Activated CD8-positive, alpha-beta memory T cell treated with anti-CD3 and anti-CD28 coated beads, Interleukin-2, amount 50 U/mL, for 48 hours (primary cell): ENCODE results near the gene SAPCD1.

Experiments used
- DNase-seq: peaks from one replicate; pipeline ENCODE4 v3.0.0-alpha.2; 2020

Gene SAPCD1

GRCh38 chr6:31762356-31762755 lies at the start of gene SAPCD1:
Gene SAPCD1, plus strand, starts transcription at chr6:31762656. Its CDS starts 399 bp downstream, at chr6:31763055.
- DNase-seq: no peak

GRCh38 chr6:31713465-31713864 lies 49.0 kb upstream of the SAPCD1 start:
- DNase-seq: no peak

DNA sequence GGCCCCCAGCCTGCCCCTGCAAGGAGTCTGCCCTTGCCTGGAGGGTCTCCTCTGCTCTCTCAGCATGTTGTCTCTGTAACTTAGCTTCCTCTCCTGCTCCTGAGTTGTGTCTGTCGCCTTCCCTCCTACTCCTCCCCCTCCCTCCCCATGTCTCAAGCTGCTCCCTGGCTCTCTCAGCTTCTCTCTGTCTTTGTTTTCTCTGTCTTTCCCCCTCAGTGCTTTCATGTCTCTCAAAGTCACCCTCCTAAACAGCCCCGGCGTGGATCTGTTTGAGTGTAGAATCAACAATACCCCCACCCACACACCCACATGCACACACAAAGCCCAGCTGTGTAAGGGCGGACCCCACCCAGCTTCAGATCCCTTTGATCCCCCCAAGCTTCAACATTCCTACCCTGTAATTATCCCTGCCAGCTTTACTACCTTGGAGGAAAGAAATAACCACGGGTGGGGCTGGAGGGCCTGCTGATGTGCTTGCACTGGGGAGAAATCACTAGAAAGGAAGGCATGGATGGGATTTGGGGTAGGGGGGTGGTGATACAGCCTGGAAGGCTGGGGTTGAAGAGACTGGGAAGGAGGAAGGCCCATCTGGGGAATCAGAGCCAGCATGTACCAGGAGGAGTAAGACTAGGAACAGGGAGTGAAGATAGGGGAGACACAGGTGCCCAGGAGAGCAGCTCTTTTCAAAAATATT lies 48.3 kb upstream of the SAPCD1 start:
- DNase-seq: no peak

DNA sequence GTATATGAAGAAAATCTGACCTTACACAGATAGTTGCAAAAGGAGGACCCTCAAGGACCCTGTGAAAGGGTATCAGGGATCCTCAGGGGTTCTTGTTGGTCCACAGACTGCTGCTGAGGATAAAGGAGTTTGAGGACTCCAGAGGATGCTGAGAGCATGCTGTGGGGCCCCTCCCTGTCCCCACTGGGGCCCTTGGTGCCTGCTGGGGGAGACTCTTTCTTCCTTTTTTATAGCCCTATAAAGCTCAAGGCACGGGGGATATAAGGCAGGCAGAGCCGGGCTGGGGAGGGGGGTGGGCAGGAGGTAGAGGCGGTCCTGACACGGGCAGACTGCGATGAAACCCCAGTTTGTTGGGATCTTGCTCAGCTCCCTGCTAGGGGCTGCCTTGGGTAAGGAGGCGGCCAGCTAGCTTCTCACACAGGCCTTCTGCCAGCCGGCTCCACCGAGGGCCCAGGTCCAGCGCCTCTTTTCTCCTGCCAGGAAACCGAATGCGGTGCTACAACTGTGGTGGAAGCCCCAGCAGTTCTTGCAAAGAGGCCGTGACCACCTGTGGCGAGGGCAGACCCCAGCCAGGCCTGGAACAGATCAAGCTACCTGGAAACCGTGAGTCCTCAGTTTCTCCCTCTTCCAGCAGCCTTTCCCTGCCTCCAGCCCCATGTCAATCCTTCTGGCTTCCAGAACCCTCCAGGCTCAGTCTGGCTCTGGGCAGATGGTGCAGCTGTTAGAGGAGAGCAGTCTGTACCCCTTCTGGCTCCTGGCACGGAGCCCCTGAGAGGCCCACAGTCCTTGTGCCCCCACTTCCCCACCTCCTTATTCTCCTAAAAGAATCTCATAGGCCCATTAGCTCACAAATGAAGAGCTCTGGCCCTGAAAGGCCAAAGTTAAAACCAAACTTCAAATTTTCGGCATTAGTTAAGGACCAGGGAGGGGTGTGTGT lies 47.2 kb upstream of the SAPCD1 start, which contains the start of gene LY6G6D:
TSS of gene LY6G6D (plus strand) at position 327 of the 937 bp plus-strand sequence. CDS start at position 335, 8 bp downstream.
- DNase-seq: no peak

DNA sequence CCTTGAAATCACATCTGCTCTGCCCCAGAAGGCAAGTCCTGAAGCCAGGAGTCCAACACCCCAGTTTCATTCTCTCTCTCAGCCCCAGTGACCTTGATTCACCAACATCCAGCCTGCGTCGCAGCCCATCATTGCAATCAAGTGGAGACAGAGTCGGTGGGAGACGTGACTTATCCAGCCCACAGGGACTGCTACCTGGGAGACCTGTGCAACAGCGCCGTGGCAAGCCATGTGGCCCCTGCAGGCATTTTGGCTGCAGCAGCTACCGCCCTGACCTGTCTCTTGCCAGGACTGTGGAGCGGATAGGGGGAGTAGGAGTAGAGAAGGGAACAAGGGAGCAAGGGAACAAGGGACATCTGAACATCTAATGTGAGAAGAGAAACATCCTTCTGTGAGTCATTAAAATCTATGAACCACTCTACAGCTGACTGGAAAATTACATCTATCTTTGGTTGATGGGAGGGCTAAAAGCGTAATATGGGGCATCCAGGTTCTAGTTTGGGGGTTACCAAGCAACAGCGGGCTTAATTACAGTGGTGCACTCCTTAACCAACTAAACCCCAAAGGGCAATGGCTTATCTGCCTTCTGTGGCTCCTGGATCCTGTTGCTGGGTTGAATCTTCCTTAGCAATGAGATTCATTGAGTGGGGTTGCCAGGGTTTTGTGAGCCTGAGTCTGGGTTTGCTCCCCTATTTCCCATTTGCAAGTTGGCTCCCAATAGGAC lies 44.8 kb upstream of the SAPCD1 start:
- DNase-seq: no peak

DNA sequence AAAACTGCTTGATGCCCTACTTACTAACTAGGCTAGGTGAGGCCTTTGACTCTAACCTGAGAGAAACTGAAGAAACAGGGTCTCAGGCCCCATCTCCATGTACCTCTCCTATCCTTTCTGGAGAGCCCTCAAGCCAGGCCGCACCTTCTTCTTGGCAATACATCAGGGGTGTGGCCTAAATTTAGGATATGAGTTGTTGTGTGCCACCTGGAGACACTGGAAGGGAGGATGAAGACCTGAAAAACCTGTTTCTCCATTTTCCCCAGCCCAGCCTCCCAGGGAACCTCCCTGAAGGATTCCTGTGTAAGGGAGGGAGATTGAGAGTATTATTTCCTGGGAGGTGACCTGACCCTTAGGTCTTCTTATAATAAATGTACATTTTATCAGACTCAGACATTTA lies 44.2 kb upstream of the SAPCD1 start:
- DNase-seq: no peak

DNA sequence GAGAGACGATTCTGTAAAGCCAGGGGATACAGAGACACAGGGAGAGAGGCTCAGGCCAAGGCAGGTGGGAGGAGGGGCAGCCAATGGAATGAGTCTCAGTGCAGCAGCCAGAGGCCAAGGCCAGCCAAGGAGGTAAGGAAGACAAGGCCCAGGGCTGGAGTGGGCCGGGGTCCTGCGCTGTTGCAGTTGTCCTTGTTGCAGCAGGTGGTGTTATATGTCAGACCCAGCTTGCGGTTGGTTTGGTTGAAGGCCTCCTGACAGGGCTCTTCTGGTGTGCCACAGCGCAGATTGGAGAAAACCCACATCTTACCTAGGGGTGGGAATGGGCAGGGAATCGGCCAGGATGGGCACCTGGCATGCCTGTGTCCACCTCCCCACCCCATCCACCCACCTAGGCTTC lies 43.5 kb upstream of the SAPCD1 start:
- no peak for DNase-seq

- no peak for DNase-seq
Measured at GRCh38 chr6:31720196-31720770, 42.2 kb upstream of the SAPCD1 start.

GRCh38 chr6:31721351-31722020 lies 41.0 kb upstream of the SAPCD1 start, which contains the start of gene LY6G6C:
Gene LY6G6C, minus strand, starts transcription at chr6:31721746. Its CDS starts 67 bp downstream, at chr6:31721679.
- no peak for DNase-seq

GRCh38 chr6:31722173-31722572 lies 40.3 kb upstream of the SAPCD1 start:
- no peak for DNase-seq

GRCh38 chr6:31723245-31723979 lies 39.0 kb upstream of the SAPCD1 start, which contains the start of gene MPIG6B:
Gene MPIG6B, plus strand, starts transcription at chr6:31723373. Its CDS starts 11 bp downstream, at chr6:31723384.
- no peak for DNase-seq

GRCh38 chr6:31723980-31724691 lies 38.3 kb upstream of the SAPCD1 start:
- no peak for DNase-seq

GRCh38 chr6:31725502-31726350 lies 36.7 kb upstream of the SAPCD1 start:
- DNase-seq: no peak

DNA sequence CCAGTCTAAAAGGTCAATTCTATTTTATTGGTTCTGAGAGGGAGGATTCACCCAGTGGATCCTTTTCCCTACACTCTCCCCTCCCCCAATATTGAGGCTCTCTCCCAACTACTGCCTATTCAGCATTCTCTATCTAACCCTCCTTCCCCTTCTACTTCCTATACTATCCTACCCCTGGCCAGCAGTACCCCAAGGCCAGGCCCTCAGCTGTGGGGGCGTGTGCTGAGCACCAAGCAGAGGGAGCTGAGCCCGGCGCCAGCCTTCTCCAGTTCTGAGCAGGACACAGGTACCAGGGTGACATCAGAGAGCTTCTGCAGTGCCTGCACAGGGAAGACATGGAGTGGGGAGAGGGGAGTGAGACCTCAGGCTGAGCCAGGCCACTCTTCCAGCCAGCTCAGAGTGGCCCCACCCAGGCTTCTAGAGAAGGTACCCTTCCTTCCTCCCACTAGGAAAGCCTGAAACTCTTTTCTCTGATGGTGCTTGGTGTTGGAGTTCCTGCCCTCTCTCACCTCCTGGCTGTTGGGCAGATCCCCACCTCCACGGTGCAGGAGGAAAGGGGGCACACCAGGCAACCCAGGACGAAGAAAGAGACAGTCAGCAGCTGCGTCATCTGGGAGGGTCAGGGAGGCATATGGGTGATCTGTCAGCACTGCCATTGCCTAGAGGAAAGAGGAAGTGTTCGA lies 35.3 kb upstream of the SAPCD1 start:
- DNase-seq: no peak

DNA sequence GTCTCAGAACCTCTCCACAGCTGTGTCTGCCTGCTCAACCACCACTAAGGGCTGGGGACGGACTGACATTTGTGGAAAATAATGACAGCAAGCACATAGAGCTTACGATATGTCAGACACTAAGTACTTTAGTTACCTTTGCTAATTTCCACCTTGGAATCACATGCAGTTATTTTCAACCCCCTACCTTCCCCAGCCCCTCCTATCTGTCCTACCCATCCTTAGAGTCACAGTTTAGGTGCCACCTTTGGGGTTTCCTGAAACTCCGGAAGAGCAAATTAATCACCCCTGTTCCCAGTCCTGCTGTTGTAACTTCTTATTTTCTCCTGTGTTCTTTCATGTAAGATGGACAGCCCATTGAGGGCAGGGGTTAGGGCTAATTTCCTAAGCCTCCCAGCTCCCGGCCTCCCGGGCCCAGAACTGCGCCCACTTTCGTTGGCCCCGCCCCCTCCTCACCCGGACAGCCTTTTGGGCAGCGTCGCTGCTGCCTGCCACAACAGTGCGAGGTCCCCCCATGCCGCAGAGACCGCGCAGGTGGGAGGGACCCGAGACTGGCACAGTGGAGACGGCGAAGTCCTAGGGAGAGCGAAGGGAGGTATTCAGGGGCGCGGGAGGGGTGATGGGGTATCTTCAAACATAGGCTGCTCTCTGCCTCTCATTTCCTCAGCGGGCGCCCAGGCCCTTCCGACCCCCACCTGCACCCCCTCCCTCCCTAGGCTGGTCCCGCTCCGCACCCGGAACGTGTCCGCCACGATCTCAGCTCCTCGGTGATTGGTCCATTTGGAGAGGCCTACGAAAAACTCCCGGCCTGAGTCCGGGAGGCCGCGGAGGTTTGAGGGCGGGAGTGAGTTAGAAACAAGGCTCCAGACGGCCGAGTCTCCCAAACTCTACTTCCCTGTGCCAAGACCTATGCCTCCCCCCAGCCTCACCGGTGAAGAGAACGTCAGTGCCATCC lies 34.5 kb upstream of the SAPCD1 start:
- no peak for DNase-seq

DNA sequence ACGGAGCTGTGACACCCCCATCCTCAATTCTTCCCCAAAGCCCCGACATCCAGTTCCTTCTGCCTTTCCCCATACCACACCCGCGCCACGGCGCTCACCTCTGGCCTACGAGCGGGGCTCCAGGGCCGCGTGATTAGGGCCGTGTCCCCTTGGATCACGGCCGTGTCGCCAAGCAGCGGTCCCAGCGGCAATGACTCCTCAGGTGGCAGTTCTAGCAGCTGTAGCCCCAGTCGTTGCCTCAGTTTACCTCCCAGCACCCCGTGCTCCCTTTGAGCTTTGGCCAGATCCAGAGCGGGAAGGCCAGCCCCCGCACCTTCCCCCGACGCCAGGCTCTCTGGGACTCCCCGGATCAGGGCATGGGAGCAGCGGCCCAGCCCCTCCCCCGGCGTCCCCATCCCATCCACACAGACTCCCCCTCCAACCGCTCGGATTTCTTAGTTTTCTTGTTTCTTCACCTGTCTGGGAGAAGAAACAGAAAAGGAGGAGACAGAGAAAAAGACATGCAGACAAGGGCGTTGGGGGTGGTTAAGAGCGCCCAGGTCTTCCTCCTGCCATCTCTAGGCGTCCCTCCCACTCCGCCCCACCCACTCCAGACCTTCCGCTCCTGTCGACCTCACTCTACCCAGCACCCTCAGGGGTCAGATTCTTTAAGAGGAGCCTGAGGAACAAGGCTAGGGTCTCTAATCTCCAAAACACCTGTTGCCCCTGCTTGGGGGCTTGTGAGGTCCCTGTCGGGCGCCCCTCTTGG lies 33.5 kb upstream of the SAPCD1 start, which contains the start of gene DDAH2:
TSS of gene DDAH2 (minus strand) at position 533 of the 748 bp plus-strand sequence. CDS start at position 395, 138 bp downstream.
- no peak for DNase-seq

GRCh38 chr6:31729515-31729978 lies 32.9 kb upstream of the SAPCD1 start:
- peak; percentile 88 for DNase-seq
